Activated CD4-positive, alpha-beta T cell treated with anti-CD3 and anti-CD28 coated beads, Interleukin-2, amount 50 U/mL, for 16 hours (primary cell): ENCODE results near the gene CAVIN3.
"Not testable (repeated sequence)": the region's sequence is repeated elsewhere in the genome, so short reads cannot be mapped to it uniquely, and the experiment has no call there.

ENCODE experiments used
- DNase-seq: peaks from one replicate; pipeline ENCODE4 v3.0.0-alpha.2; 2020

The CAVIN3 gene

DNA sequence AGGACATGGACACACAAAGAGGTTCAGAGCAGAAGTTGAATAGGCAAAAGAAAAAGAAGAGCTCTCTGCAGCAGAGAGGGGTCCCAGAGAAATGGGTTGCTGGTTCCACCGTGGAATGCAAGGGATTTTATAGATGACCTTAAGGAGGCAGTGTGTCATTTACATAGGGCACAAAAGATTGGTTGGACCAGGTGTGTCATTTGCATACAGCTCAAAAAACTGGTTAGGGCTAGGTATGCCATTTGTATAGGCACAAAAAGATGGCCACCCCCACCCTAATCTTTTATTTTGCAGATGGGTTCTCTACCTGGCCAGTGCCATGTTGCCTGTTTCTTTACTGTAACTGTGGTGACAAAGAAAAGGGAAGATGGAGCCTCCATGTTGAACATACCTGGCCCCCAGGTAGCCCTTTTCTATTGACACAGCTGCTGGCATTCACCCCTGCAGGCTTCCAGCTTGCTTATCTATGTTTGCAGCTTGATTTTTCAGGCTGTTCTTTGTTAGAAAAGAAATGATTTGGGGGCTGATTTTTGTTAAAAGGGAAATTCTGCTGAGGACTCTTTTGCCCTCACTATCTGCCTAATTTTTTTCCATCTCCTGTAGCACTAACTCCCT is 3.1 kb upstream of the CAVIN3 start:
- DNase-seq = no peak

- DNase-seq = peak; percentile 47
Observed at GRCh38 chr11:6321961-6322362, 1.7 kb upstream of the CAVIN3 start.

DNA sequence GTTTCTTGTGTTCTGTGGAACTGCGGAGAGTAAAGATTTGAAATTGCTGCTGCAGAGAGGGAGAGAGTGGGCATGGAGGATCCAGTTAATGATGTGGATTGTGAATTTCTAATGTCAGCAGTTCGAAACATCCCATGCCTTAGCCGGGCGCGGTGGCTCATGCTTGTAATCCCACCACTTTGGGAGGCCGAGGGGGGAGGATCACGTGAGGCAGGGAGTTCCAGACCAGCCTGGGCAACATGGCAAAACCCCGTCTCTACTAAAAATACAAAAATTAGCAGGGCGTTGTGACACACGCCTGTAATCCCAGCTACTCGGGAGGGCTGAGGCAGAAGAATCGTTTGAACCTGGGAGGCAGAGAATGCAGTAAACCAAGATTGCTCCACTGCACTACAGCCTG is 1.1 kb upstream of the CAVIN3 start:
- DNase-seq = no peak

DNA sequence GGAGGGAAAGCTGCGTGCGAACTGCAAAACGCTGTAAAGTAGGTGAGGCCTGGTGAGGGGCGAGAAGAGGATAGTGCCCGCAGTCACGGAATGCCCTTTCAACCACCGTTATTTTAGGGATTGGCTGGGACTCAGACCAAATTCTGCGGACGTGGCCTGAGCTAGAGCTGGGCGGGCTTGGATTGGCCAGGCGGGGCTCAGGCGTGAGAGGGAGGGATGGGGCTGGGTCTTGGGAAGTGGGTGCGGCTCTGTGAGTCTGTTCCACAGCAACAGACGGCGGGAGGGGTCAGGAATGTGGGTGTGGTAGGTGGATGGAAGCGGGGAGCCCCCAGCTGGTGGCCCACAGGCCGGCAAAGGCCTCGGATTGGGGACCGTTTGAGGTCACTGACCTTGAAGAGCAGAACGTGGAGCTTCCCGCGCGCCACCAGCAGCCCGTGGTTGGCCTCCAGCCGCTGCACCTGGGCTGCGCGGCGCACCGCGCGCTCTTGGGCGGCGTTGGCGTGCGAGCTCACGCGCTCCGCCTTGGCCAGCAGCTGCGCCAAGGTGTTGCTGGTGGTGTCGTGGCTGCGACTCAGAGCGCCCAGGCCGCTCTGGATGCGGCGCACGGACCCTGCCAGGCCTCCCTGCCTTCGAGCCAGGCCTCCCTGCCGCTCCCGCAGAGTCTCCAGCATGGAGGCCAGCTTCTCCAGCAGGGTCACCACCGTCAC is 444 bp downstream of the CAVIN3 start:
- peak; percentile 73 for DNase-seq

DNA sequence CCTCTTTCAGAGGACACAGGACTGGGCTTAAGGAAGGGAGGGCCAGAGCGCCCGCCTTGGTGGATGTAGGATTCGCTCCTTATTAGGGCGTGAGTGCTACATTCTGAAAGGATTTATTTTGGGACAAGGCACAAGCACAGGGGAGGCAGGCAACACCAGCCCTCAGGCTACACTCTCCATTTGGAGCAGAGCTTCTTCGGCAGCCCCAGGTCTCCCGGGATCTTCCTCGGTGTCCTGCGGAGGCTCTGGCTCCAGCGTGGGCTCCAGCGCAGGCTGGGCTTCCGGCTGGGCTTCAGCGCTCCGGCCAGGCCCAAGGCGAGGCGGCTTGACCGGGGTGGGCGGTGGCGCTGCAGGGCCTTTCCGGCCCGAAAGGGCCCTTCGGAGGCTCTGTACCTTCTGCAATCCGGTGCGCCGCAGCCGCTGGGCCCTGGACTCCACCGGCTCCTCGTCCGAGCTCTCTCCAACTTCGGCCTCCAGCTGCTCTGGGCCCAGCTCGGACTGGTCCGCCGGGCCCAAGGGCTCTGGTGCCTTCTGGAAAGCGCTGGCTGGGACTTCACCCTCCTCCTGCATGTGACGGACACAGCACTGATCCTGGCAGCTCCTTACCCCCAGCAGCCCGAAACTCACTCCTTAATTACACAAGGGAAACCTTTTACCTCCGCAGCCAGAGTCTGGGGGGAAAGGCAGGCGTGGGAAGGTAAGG is 1.1 kb downstream of the CAVIN3 start:
- DNase-seq = no peak

GRCh38 chr11:6318204-6318603 is 2.1 kb downstream of the CAVIN3 start:
- DNase-seq = no peak

DNA sequence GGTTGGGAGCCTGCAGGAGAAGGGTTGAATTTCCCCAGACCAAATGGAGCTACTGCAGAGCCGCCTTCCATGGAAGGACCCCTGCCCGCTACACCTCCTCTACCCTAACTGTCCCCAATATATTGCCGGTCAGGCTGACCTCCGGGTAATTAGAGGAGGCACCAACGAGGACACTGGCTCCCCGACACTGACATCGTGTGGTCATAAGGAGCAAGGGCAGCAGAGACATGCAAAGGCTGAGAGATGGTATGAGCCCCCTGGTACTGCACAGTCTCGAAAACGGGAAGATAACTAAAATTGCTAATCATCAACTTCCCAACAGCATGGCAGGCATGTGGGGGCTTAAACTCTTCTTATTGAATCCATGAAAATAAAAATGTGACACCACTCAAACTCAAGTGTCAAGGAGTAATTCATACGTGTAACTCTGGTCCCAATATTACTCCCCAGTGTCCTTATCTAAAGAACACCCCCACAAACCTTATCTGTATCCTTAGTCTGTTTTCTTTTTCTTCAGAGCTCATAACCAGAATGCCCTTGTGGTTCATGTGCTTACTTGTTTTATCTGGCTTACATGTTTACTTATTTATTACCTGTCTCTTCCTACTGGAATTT is 4.4 kb downstream of the CAVIN3 start:
- peak; percentile 52 for DNase-seq

- DNase-seq = no peak
Observed at GRCh38 chr11:6312106-6312505, 8.2 kb downstream of the CAVIN3 start.

GRCh38 chr11:6307876-6308275 is 12.4 kb downstream of the CAVIN3 start:
- no peak for DNase-seq

- DNase-seq = no peak
Observed at GRCh38 chr11:6305297-6305696, 15.0 kb downstream of the CAVIN3 start.

DNA sequence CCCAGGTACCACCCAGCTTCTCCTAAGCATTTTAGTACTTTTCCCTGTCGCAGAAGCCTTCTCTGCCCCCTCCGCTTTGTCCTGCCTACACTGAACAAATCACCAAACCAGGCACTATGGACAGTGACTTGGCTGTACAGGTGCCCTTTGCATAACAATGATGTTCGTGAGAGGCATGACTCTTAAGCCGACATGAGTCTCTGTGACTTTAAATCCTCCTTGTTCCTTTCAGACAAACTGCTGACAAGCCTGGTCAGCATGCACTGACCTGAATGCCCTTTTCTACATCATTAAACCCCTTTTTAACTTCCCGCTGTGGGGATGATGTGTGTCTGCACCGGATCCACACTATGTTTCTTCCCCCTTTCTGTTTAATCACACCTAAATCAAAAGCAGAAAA is 16.6 kb downstream of the CAVIN3 start:
- no peak for DNase-seq

DNA sequence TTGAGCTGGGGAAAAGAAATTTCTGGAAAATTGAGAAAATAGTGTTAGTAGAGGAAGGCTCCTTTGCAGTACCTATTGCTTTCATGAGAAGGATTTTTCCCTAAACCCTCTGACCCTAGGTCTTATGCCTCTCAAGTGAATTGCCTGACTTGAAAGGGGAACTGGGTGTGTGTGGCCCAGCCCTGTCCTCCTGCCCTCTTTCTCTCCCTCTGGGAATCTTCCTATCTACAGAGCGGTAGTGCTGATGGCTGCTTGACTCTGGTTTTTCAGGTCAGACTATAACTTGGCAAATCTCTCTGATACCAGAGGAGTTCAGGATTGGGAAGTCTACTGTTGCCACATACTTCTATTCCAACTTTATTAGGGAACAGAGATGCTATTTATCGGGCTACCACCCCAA is 19.2 kb downstream of the CAVIN3 start:
- no peak for DNase-seq

- DNase-seq = no peak
Observed at GRCh38 chr11:6300325-6300724, 20.0 kb downstream of the CAVIN3 start.

- peak; percentile 22 for DNase-seq
Observed at GRCh38 chr11:6298605-6299004, 21.7 kb downstream of the CAVIN3 start.

GRCh38 chr11:6297831-6298230 is 22.5 kb downstream of the CAVIN3 start:
- no peak for DNase-seq

DNA sequence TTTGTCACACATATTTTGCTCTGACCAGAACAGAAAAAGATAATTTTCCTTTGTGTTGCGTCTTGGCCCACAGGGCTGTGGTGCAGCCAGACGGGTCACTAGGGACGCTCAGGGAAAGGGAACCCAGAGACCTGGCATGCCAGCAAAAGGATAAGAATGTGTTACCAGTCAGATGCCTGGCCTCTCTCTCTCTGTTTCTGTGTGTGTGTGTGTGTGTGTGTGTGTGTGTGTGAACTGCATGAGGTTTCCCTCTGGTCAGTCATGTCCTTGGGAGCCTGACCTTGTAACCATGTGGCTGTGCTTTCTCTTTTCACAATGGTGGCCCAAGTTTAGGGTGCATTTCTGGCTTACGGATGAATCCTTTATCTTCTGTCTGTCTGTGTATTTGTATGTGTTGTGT is 35.3 kb downstream of the CAVIN3 start:
- DNase-seq = no peak

- no peak for DNase-seq
Observed at GRCh38 chr11:6284250-6284649, 36.1 kb downstream of the CAVIN3 start.

GRCh38 chr11:6283453-6284023 is 36.8 kb downstream of the CAVIN3 start:
- no peak for DNase-seq

DNA sequence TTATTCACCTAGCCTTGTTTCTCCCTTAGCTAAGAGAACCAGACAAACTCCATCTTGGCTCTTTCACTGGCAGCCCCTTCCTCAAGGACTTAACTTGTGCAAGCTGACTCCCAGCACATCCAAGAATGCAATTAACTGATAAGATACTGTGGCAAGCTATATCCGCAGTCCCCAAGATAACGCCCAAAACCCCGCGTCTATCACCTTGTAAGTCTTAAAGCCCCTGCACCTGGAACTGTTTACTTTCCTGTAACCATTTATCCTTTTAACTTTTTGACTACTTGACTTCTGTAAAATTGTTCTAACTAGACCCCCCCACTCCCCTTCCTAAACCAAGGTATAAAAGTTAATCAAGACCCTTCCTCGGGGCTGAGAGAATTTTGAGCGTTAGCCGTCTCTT is 39.5 kb downstream of the CAVIN3 start:
- not testable (repeated sequence) for DNase-seq

GRCh38 chr11:6273188-6273587 is 47.1 kb downstream of the CAVIN3 start:
- no peak for DNase-seq

GRCh38 chr11:6271598-6271997 is 48.7 kb downstream of the CAVIN3 start:
- no peak for DNase-seq

DNA sequence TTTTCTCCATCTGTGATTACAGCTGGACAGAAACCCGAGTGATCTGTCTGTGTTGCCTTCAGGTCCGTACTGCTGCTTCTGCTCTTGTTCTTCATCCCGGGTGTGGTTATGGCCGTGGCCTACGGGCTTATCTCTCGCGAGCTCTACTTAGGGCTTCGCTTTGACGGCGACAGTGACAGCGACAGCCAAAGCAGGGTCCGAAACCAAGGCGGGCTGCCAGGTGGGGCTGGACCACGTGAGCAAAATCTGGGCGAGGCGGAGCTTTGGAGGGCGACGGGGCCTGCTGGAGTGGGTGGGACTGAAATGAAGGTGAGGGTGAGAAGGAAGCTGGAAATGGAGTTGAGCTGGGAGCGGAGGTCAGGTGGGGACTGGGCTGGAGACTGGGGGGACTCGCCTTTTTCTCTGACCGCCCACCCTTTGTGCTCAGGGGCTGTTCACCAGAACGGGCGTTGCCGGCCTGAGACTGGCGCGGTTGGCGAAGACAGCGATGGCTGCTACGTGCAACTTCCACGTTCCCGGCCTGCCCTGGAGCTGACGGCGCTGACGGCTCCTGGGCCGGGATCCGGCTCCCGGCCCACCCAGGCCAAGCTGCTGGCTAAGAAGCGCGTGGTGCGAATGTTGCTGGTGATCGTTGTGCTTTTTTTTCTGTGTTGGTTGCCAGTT is 49.6 kb downstream of the CAVIN3 start:
- DNase-seq = no peak

DNA sequence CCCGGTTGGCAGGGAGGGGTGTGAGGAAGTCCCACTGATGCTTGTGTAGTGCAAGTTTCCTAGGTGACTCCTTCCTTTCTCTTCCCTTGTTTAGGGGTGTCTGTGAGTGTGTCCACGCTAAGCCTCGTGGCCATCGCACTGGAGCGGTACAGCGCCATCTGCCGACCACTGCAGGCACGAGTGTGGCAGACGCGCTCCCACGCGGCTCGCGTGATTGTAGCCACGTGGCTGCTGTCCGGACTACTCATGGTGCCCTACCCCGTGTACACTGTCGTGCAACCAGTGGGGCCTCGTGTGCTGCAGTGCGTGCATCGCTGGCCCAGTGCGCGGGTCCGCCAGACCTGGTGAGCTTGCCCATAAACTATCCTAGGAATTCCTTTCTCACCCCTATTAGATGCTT is 50.3 kb downstream of the CAVIN3 start:
- DNase-seq = no peak
